Measurements from ENCODE around the gene ST6GALNAC4. TPM values are rescaled to one million over a fixed set of nuclear protein-coding genes. Genes with fewer than 3 reads are reported as not detected.

ST6GALNAC4 gene
- total and polyA plus RNA-seq, 9 of the 15 experiments (the other 6 are each of a cell fraction or from before 2014, with no cell fraction given), result 2.6 to 43.1 (median 15.4) TPM

DNA sequence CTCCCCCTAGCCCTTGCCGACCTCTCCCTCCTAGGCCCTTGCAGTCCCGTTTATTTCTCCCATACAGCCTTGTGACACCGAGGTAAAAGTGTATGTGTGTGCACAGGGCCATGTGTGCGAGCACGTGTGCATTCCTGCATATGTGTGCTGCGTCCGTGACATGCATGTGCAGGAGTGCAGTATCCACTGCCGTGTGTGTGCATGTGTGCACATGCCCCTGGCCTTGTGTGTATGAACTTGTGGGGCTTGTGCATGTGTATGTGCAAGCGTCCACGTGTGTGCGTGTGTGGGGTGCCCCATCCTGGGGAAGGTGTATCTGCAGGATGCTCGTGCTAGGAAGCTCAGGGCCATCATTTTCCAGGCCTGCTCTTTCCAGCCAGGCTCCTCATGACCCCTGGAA lies 46.0 kb downstream of the ST6GALNAC4 start:
- 80% methylated on average over 12 of the region's 12 CpGs for WGBS (ENCODE audit: insufficient coverage, low coverage, missing lambda C conversion rate)
- H4K20me1 ChIP-seq (replicated peaks; ENCODE audit: control insufficient read depth, insufficient read depth, low read length), result no peaks in the 10 kb centered on the region
- DNase-seq (ENCODE audit: extremely low read depth in 1 of 4, low spot score in 3 of 4) (no peak), FAIRE-seq (no peak), ATAC-seq (no peak)
- H3K4me3 ChIP-seq, result no peak overlapping the region
- H3K9ac ChIP-seq (ENCODE audit: insufficient read depth in 1 of 2, low read depth in 2 of 2, low read length in 2 of 2), result no peak overlapping the region
- H3K79me2 ChIP-seq (ENCODE audit: control insufficient read depth, insufficient read depth, low read length), result no peaks in the 10 kb centered on the region
- no peaks in the 10 kb centered on the region for H3K9me3 ChIP-seq (replicated peaks; ENCODE audit: control insufficient read depth, insufficient read depth, low read depth, low read length)
- H3K27ac ChIP-seq (ENCODE audit: extremely low read depth, low read depth, low read length), result no peak overlapping the region
- in situ Hi-C loops (cut with MboI) (loop anchor here (5.0 to 10.0 kb wide), 3 partner anchors 64 to 276 kb away; partner anchors contain the start of gene TOR2A), intact Hi-C loops (cut with micrococcal nuclease) (loop anchor here (1.0 to 10.0 kb wide), 5 partner anchors 69 to 276 kb away; partner anchors contain the start of genes FPGS and TOR2A)
- H3K27me3 ChIP-seq (ENCODE audit: control insufficient read depth in 2 of 2, insufficient read depth in 2 of 2, low read length in 2 of 2), result no peaks in the 10 kb centered on the region
- H2AFZ ChIP-seq (ENCODE audit: low read depth, low read length), result no peak overlapping the region
- H3K4me2 ChIP-seq (ENCODE audit: insufficient read depth, low read length), result no peak overlapping the region
- ChIA-PET CTCF (ENCODE audit: low intra/inter-chr PET ratio) (interaction anchor here (0.8 to 4.0 kb wide), 3 partner anchors 66 to 135 kb away, joined by 3 to 34 read pairs (median 31); partner anchors contain the start of genes CDK9 and TOR2A), POLR2A (interaction anchor here (1.2 to 1.6 kb wide), 2 partner anchors 8 to 102 kb away, joined by 4 to 5 read pairs; no protein-coding TSS in a partner anchor)
- H3K4me1 ChIP-seq (replicated peaks in 1 of 2; ENCODE audit: control insufficient read depth in 2 of 2, insufficient read depth in 2 of 2, low read length in 2 of 2), result peaks cover 5 to 68% of the 10 kb centered on the region in 2 experiments
- no TSS peak for BruUV-seq (replicated peaks)
- peaks cover 18% of the 10 kb centered on the region; the same call in 2 of the 3 replicates for H3K36me3 ChIP-seq (ENCODE audit: control insufficient read depth, insufficient read depth, low read length)
- H3K9me1 ChIP-seq (ENCODE audit: control insufficient read depth, insufficient read depth, low read length), result no peaks in the 10 kb centered on the region
- no peak for TF ChIP-seq POLR2G (IDR thresholded peaks at IDR 0.05; ENCODE audit: low read depth, low read length)
- no peak for TF ChIP-seq ZBTB43 (CRISPR knock-in tag; IDR thresholded peaks at IDR 0.05)
- no peak for TF ChIP-seq LARP7 (IDR thresholded peaks at IDR 0.05)
